WTC11 (cell line): ENCODE data around the gene SLIT3. TPM values are rescaled to one million over a fixed set of nuclear protein-coding genes. Genes with fewer than 3 reads are reported as not detected.

Experiments used
- ATAC-seq: fragments of 200-7000 bp; cut with Tn5 transposase; 2 replicates; pipeline ENCODE4 v1.10.0; 2021; ENCODE audit warnings: mild to moderate bottlenecking, moderate library complexity
- CTCF ChIA-PET: fragments of 300-600 bp; sonication (Branson Sonifier 250); formaldehyde crosslinking; loops from one replicate; lab custom pipeline; 2021; ENCODE audit warnings: antibody characterized with exemption; lab: Charles Lee
- POLR2A ChIA-PET: fragments of 350-600 bp; sonication (Branson Sonifier 250); formaldehyde crosslinking; loops from one replicate; lab custom pipeline; 2021; ENCODE audit warnings: antibody characterized with exemption; lab: Charles Lee
- DNase-seq: peaks from one replicate; pipeline ENCODE4 v3.0.0; 2021; ENCODE audit warnings: low spot score
- H3K27ac Mint-ChIP-seq: 2 replicates; pipeline ENCODE4 v1.8.0; 2021; ENCODE audit warnings: mixed read lengths
- H3K27me3 Mint-ChIP-seq: 2 replicates; pipeline ENCODE4 v1.8.0; 2021; ENCODE audit warnings: low read depth, mild to moderate bottlenecking, moderate library complexity, mixed read lengths
- H3K36me3 Mint-ChIP-seq: 2 replicates; pipeline ENCODE4 v1.8.0; 2021; ENCODE audit warnings: mixed read lengths
- H3K4me1 Mint-ChIP-seq: 2 replicates; pipeline ENCODE4 v1.8.0; 2022; ENCODE audit warnings: mixed read lengths
- H3K4me3 Mint-ChIP-seq: 2 replicates; pipeline ENCODE4 v1.8.0; 2021; ENCODE audit warnings: mild to moderate bottlenecking, moderate library complexity, mixed read lengths
- H3K9me3 Mint-ChIP-seq: 2 replicates; pipeline ENCODE4 v1.8.0; 2021; ENCODE audit warnings: mixed read lengths
- AR ChIP-seq: fragments of 250-450 bp; sonication (Bioruptor Pico); IDR thresholded peaks from 2 replicates; pipeline ENCODE4 v1.9.0; 2021; ENCODE audit warnings: mild to moderate bottlenecking
- CREB1 ChIP-seq: sonication (generic); formaldehyde crosslinking; IDR thresholded peaks from 2 replicates; pipeline ENCODE4 v1.8.0; 2023; ENCODE audit warnings: mild to moderate bottlenecking, missing genetic modification reagents
- CREM ChIP-seq: sonication (generic); formaldehyde crosslinking; IDR thresholded peaks from 2 replicates; pipeline ENCODE4 v1.8.1; 2022; ENCODE audit warnings: mild to moderate bottlenecking, missing genetic modification reagents, moderate library complexity
- E2F5 ChIP-seq: sonication (generic); formaldehyde crosslinking; IDR thresholded peaks from 2 replicates; pipeline ENCODE4 v1.8.1; 2022; ENCODE audit warnings: mild to moderate bottlenecking, moderate library complexity, missing genetic modification reagents
- FOXP1 ChIP-seq: sonication (generic); formaldehyde crosslinking; IDR thresholded peaks from 2 replicates; pipeline ENCODE4 v1.8.0; 2022; ENCODE audit warnings: missing genetic modification reagents, mild to moderate bottlenecking, moderate library complexity, borderline replicate concordance
- GRHL2 ChIP-seq: fragments of 250-450 bp; sonication (Bioruptor Pico); IDR thresholded peaks from 2 replicates; pipeline ENCODE4 v1.8.0; 2022; ENCODE audit warnings: mild to moderate bottlenecking, moderate library complexity; ENCODE audit not compliant: insufficient replicate concordance, severe bottlenecking
- IRF2 ChIP-seq: sonication (generic); formaldehyde crosslinking; IDR thresholded peaks from 2 replicates; pipeline ENCODE4 v1.8.0; 2022; ENCODE audit warnings: low read depth, missing genetic modification reagents, borderline replicate concordance
- PRDM15 ChIP-seq: sonication (generic); formaldehyde crosslinking; IDR thresholded peaks from 2 replicates; pipeline ENCODE4 v1.8.0; 2022; ENCODE audit warnings: missing genetic modification reagents
- TP53 ChIP-seq: sonication (generic); formaldehyde crosslinking; IDR thresholded peaks from 2 replicates; pipeline ENCODE4 v1.8.1; 2023; ENCODE audit warnings: mild to moderate bottlenecking, missing genetic modification reagents
- ZNF425 ChIP-seq: fragments of 250-450 bp; sonication (Bioruptor Pico); conservative IDR thresholded peaks from 2 replicates; pipeline ENCODE4 v1.9.0; 2021; ENCODE audit warnings: mild to moderate bottlenecking
- total RNA-seq: library from RNA; stranded (reverse); gene quantifications from 3 replicates; pipeline ENCODE4 v1.2.3, GENCODE V29; 2021
- TF ChIP-seq, protein P1 (sequence below): sonication (generic); formaldehyde crosslinking; IDR thresholded peaks from 2 replicates; pipeline ENCODE4 v1.8.1; 2023; ENCODE audit warnings: mild to moderate bottlenecking, missing genetic modification reagents
- TF ChIP-seq, protein P2 (sequence below): sonication (generic); formaldehyde crosslinking; IDR thresholded peaks from 2 replicates; pipeline ENCODE4 v1.8.0; 2023; ENCODE audit warnings: missing genetic modification reagents

Gene SLIT3
- total RNA-seq, 1 experiment from 2014 or later = 1.9 TPM

- TF ChIP-seq, protein P1, sequence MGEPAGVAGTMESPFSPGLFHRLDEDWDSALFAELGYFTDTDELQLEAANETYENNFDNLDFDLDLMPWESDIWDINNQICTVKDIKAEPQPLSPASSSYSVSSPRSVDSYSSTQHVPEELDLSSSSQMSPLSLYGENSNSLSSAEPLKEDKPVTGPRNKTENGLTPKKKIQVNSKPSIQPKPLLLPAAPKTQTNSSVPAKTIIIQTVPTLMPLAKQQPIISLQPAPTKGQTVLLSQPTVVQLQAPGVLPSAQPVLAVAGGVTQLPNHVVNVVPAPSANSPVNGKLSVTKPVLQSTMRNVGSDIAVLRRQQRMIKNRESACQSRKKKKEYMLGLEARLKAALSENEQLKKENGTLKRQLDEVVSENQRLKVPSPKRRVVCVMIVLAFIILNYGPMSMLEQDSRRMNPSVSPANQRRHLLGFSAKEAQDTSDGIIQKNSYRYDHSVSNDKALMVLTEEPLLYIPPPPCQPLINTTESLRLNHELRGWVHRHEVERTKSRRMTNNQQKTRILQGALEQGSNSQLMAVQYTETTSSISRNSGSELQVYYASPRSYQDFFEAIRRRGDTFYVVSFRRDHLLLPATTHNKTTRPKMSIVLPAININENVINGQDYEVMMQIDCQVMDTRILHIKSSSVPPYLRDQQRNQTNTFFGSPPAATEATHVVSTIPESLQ (CRISPR knock-in tag) = no peak
- no peak for TF ChIP-seq CREM (CRISPR knock-in tag)
- TF ChIP-seq IRF2 = no peak
- TF ChIP-seq PRDM15 = no peak
- TF ChIP-seq GRHL2 (CRISPR knock-in tag) = no peak
- TF ChIP-seq CREB1 (CRISPR knock-in tag) = no peak
- TF ChIP-seq, all 79 proteins: peak for 0
Measured at GRCh38 chr5:169286572-169287300, 14.2 kb downstream of the SLIT3 start (continued).

GRCh38 chr5:169283887-169284286 is 17.1 kb downstream of the SLIT3 start:
- no peaks in the 10 kb centered on the region for H3K27me3 Mint-ChIP-seq
- CTCF ChIA-PET = interaction anchor here (0.9 to 1.0 kb wide), 2 partner anchors 19 to 297 kb away, joined by 3 read pairs; no protein-coding TSS in a partner anchor
- H3K4me1 Mint-ChIP-seq = peaks cover 14% of the 10 kb centered on the region

DNA sequence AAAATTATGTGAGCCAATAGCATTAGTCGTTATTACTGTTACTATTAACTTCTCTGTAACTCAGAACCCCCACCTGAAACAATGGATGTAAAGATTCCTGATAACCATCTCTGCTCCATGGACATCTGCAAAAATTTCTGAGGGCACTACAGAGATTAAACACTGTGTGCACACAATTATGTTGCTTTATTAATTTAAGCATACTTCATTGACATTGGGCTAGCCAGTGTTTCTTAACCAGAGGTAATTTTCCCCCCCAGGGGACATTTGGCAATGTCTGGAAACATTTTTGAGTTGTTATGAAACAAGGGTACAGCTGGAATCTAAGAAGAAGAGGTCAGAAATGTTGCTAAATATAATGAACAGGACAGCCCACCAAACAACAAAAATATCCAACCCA is 19.3 kb downstream of the SLIT3 start:
- H3K36me3 Mint-ChIP-seq = no peaks in the 10 kb centered on the region
- CTCF ChIA-PET = no interaction called here
- H3K27me3 Mint-ChIP-seq = no peaks in the 10 kb centered on the region; the same call in 1 of the 2 replicates
- H3K4me1 Mint-ChIP-seq = peaks cover 25% of the 10 kb centered on the region
- POLR2A ChIA-PET = no interaction called here
- no peak overlapping the region for H3K27ac Mint-ChIP-seq
- no peaks in the 10 kb centered on the region for H3K9me3 Mint-ChIP-seq
- no peak for DNase-seq
- no peak overlapping the region for H3K4me3 Mint-ChIP-seq
- TF ChIP-seq E2F5 (CRISPR knock-in tag) (no peak), AR (CRISPR knock-in tag) (no peak), ZNF425 (CRISPR knock-in tag) (no peak), FOXP1 (CRISPR knock-in tag) (no peak)
- TF ChIP-seq, protein P2, sequence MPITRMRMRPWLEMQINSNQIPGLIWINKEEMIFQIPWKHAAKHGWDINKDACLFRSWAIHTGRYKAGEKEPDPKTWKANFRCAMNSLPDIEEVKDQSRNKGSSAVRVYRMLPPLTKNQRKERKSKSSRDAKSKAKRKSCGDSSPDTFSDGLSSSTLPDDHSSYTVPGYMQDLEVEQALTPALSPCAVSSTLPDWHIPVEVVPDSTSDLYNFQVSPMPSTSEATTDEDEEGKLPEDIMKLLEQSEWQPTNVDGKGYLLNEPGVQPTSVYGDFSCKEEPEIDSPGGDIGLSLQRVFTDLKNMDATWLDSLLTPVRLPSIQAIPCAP (CRISPR knock-in tag) = no peak
- TF ChIP-seq, all 79 proteins: peak for 0
- no peak for ATAC-seq

More at GRCh38 chr5:169283887-169284286, 17.1 kb downstream of the SLIT3 start:
- Mint-ChIP-seq H3K4me3 (no peak overlapping the region), H3K27ac (no peak overlapping the region), H3K9me3 (no peaks in the 10 kb centered on the region), H3K36me3 (no peaks in the 10 kb centered on the region)
- no peak for TF ChIP-seq TP53 (CRISPR knock-in tag)
- ATAC-seq = no peak
- DNase-seq = no peak
- POLR2A ChIA-PET = no interaction called here
